ENCODE measurements around the gene ADAMTSL2.

Gene ADAMTSL2

DNA sequence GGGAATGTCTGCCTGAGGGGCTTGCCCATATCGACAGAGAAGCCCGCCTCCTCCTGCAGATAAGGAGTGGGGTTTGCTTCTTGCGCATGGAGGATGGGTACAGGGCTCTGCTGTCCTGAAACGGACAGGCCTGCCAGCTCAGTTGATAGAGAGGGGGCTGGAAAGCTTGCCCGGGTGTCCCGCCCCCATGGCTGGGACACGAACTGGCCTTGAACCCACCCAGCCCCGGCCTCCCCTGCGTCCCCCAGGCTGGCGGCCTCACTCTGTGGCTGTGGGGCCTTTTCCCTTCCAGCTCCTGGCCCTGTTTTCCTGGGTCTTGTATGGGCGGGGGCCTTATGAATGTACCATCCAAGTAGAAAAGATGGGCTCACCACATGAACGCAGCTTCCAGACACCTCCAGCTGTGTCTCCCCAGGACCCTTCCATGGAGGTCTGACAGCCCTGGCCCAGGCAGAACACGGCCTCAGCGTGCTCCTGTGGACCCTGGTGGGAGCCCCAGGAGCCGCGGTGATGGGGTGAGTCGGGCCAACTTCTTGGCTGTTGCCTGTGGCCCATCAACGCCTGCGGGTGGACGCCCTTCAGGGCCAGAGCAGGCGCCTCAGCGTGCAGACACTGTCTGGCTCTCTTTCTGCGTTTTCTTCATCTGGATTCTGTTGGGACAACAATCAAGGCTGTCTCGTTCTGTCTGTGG, 39.7 kb upstream of the ADAMTSL2 start:
- in situ Hi-C loops (cut with MboI; ENCODE audit: low sequenced_read_pairs, unreplicated experiment), result loop anchor here (25.0 kb wide), 1 partner anchor 307 kb away; no protein-coding TSS in a partner anchor
- TF ChIP-seq, protein P1, sequence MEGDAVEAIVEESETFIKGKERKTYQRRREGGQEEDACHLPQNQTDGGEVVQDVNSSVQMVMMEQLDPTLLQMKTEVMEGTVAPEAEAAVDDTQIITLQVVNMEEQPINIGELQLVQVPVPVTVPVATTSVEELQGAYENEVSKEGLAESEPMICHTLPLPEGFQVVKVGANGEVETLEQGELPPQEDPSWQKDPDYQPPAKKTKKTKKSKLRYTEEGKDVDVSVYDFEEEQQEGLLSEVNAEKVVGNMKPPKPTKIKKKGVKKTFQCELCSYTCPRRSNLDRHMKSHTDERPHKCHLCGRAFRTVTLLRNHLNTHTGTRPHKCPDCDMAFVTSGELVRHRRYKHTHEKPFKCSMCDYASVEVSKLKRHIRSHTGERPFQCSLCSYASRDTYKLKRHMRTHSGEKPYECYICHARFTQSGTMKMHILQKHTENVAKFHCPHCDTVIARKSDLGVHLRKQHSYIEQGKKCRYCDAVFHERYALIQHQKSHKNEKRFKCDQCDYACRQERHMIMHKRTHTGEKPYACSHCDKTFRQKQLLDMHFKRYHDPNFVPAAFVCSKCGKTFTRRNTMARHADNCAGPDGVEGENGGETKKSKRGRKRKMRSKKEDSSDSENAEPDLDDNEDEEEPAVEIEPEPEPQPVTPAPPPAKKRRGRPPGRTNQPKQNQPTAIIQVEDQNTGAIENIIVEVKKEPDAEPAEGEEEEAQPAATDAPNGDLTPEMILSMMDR (IDR thresholded peaks at IDR 0.05; ENCODE audit: borderline replicate concordance, control extremely low read depth, extremely low read depth, insufficient read depth, missing control alignments), result no peak
- no peak for DNase-seq (ENCODE audit: low spot score)

DNA sequence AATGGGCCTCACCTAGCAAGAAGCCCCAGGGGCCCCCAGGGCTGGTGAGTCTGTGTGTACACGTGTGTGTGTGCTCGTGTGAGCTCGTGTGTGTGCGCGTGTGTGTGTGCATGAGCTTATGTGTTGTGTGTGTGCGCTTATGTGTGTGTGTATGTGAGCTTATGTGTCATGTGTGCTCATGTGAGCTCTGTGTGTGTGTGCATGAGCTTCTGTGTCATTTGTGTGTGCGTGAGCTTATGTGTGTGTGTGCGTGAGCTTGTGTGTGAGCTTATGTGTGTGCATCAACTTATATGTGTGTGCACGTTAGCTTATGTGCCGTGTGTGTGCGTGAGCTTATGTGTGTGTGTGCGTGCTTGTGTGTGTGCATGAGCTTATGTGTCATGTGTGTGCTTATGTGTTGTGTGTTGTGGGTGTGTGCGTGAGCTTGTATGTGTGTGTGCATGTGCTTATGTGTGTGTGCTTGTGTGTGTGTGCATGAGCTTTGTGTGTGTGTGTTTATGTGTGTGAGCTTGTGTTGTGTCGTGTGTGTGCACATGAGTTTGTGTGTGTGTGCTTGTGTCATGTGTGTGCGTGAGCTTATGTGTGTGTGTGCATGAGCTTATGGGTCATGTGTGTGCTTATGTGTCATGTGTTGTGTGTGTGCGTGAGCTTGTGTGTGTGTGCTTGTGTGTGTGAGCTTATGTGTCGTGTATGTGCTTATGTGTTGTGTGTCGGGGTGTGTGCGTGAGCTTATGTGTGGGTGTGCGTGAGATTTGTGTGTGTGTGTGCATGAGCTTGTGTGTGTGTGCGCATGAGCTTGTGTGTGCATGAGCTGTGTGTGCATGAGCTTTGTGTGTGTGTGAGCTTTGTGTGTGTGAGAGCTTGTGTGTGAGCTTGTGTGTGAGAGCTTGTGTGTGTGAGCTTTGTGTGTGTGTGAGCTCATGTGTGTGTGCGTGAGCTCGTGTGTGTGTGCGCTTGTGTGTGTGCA, 38.9 kb upstream of the ADAMTSL2 start:
- no peak for DNase-seq (ENCODE audit: low spot score)
- in situ Hi-C loops (cut with MboI; ENCODE audit: low sequenced_read_pairs, unreplicated experiment), result loop anchor here (25.0 kb wide), 1 partner anchor 308 kb away; no protein-coding TSS in a partner anchor
- TF ChIP-seq, protein P1 (IDR thresholded peaks at IDR 0.05; ENCODE audit: borderline replicate concordance, control extremely low read depth, extremely low read depth, insufficient read depth, missing control alignments), result no peak

DNA sequence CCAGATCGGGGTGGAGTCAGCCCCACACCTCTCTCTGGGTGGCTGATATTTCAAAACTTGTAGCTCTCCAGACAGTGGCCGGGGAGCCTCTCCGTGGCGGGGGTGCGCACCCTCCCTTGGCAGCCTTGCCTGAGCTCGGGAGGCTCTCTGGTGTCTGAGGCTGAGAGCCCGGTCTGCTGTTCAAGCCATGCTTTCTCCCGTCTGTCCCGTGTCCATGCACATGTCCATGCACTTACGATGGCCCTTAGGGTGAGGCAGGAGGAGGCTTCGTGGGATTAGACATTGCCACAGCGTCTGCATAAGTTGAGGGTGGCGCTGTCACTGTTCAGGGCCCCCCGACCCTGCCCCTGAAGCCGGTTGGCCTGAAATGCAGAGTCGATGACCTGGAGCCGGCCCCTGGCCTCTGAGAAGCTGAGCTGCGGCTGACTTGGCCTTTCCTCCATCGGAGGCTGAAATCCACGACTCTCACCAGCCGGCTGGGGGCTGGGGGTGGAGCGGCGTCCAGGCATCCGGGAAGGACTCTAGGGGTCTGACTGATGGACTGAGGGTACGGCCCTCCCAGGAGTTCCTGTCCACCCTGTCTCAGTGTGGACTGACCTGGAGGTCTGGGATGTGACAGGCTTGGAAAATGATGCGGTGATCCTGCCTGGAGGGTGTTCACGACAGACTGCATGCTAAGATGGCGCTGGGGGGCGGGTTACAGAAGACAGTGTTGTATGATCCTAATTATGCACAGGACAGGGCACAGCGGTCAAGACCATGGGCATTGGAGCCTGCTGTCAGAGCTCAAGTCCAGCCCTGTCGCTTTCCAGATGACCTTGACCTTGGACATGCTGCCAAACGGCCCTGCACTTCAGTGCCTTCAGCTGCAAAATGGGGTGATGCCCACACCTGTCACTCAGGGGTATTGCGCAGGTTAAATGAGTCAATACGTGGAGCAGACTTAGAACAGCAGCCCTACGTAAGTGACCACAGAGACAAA, 37.4 kb upstream of the ADAMTSL2 start:
- in situ Hi-C loops (cut with MboI; ENCODE audit: low sequenced_read_pairs, unreplicated experiment), result loop anchor here (25.0 kb wide), 1 partner anchor 310 kb away; no protein-coding TSS in a partner anchor
- TF ChIP-seq, protein P1 (IDR thresholded peaks at IDR 0.05; ENCODE audit: borderline replicate concordance, control extremely low read depth, extremely low read depth, insufficient read depth, missing control alignments), result no peak
- DNase-seq (ENCODE audit: low spot score), result no peak

DNA sequence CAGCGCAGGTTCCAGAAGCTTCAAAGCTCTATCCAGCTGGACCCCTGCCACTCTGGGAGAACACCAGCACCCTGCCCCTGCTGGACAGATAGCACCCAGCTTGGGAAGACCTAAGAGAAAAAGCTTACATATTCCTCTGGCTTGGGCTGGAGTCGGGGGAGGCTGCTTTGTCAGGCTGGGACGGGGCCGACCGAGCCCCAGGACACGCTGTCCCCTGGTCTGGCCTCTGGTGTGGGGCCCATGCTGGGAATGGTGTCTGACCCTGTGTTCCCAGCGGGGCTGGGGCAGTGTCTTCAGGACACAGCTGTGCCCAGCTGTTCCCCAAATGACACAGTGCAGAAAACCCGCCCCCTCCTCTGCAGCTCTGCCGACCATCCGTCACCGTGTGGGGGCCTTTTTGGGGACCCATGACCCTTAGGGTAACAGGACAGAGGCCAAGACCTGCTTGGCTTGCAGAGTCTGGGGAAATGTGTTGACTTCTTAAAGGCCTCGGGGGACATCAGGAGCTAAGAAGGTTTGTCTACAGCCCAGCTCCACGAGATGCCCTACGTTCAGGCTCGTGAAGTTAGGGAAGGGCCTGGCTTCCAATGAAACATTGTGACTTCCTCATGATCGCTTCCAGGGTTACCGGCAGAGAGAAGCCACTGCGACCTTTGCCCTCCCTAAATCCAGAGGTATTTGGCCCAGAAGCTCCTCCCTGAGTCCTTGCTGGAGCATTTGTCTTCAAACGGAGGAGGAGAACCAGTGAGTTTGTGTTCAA, 35.2 kb upstream of the ADAMTSL2 start:
- in situ Hi-C loops (cut with MboI; ENCODE audit: low sequenced_read_pairs, unreplicated experiment), result loop anchor here (25.0 kb wide), 1 partner anchor 312 kb away; no protein-coding TSS in a partner anchor
- no peak for DNase-seq (ENCODE audit: low spot score)
- TF ChIP-seq, protein P1 (IDR thresholded peaks at IDR 0.05; ENCODE audit: borderline replicate concordance, control extremely low read depth, extremely low read depth, insufficient read depth, missing control alignments), result no peak

DNA sequence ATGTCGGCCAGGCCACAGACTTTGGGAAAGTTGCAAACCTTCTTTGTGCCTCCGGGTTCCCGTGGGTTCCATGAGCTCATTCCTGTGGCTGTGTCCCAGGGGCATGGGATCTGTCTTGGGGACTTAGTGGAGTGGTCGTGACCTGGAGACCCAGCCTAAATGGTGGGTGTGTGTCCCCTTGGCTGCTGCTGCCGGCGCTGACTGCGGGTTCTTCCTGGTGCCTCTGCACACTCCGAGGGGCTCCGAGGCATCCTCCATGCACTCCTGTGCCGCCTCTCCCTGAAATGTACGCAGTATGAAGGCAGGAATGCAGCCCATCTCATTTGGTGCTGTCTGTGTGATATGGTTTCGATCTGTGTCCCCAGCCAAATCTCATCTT, 34.6 kb upstream of the ADAMTSL2 start:
- DNase-seq (ENCODE audit: low spot score), result no peak
- in situ Hi-C loops (cut with MboI; ENCODE audit: low sequenced_read_pairs, unreplicated experiment), result loop anchor here (25.0 kb wide), 1 partner anchor 313 kb away; no protein-coding TSS in a partner anchor
- TF ChIP-seq, protein P1 (IDR thresholded peaks at IDR 0.05; ENCODE audit: borderline replicate concordance, control extremely low read depth, extremely low read depth, insufficient read depth, missing control alignments), result no peak
